IPS-18c (cell line): ENCODE results near the gene LAMP5.
A peak's percentile ranks its signal among the peaks of the same experiment; 100 is the strongest.

Experiments
- H3K4me3 ChIP-seq: 2 replicates; pipeline ENCODE4 v1.7.0; 2013; ENCODE audit warnings: low read depth, mild to moderate bottlenecking, low read length, moderate library complexity; ENCODE audit not compliant: insufficient read depth
- H3K9me3 ChIP-seq: one replicate; pipeline ENCODE4 v1.6.1; 2013; ENCODE audit warnings: mild to moderate bottlenecking, low read length, moderate library complexity; ENCODE audit not compliant: control insufficient read depth, insufficient read depth

The LAMP5 gene

DNA sequence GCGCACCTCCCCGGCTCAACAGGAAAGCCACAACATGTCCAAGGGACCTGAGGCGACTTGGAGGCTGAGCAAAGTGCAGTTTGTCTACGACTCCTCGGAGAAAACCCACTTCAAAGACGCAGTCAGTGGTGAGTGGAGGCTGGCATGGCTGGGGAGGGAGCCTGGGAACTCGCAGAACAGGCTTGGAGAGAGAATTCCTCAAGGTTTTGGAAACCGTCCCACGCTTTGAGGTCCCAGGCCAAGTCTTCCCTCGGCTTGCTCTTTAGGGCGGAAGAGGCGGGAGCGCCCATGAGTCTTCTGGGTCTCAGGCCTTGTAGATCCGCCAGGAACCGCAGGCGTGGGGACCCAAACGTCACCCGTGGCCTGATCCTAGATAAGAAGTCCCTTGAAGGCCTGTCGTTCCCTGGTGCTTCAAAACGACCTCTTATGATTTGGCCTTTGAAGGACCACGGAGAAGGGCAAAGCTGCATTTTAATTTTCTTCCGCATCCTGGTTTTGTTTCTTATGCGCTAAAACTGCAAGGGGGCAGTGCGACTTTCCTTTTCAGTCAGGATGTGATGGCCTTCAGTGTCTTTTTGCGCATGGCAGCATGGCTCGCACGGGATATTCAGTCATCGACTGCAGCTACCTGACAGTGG, 2.0 kb downstream of the LAMP5 start:
- no peaks in the 10 kb centered on the region for H3K9me3 ChIP-seq
- H3K4me3 ChIP-seq, result peak overlapping the region; percentile 37

DNA sequence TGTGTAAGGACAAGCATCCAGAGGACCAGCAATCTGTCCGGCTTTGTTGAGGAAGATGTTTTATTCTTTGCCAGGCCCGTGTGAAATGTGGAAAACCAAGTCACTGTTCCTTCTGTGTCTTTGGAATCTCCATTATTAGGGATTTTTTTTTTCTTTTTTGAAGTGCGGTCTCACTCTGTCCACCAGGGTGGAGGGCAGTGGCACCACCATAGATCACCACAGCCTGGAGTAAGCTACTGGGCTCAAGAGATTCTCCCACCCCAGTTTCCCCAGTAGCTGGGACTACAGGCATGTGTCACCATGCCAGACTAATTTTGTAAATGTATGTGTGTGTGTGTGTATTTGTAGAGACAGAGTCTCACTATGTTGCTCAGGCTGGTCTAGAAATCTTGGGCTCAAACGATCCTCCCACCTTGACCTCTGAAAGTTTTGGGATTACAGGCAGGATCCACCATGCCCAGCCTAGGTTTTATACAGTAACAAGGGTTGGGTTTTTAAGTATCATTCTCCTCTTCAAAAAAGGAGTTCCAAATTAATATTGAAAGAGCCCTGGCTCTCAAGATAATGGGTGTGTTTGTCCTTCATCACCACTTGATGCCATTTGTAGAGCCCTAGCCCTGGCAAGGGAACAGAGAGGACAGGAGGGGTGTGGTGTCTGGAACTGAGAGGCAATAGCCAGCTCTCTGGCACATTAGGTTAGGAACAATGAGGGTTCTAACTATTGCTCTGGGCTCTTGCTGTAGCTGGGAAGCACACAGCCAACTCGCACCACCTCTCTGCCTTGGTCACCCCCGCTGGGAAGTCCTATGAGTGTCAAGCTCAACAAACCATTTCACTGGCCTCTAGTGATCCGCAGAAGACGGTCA, 3.1 kb downstream of the LAMP5 start:
- no peaks in the 10 kb centered on the region for H3K9me3 ChIP-seq
- H3K4me3 ChIP-seq, result no peak overlapping the region

DNA sequence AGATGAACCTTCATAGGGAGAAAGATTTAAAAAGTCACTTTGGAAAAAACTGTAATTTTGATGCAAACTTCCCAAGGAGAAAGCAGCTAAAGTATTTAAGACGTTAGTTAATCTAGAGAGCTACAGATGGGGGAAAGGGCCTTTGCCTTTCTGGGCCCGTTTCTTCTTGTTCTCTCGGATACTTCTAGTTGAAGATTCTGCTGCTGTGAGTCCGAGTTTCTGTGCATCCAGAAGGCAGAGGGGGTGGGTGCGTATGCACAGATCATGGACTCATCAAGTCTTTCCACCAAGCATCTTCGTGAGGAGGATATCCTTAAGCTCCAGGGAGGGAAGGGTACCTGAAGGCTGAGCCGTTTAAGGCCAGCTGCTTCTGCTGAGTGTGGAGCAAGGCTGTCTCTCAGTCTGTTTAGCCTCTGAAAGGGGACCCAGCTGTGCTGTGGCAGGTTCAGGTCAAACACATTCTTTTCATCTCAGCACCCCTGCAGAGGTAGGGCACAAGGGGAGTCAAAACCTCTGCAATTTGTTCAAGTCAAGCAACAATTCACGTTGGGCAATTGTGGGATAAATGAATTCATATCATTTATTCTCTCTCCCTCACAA, 4.3 kb downstream of the LAMP5 start:
- no peak overlapping the region for H3K4me3 ChIP-seq
- H3K9me3 ChIP-seq, result no peaks in the 10 kb centered on the region

DNA sequence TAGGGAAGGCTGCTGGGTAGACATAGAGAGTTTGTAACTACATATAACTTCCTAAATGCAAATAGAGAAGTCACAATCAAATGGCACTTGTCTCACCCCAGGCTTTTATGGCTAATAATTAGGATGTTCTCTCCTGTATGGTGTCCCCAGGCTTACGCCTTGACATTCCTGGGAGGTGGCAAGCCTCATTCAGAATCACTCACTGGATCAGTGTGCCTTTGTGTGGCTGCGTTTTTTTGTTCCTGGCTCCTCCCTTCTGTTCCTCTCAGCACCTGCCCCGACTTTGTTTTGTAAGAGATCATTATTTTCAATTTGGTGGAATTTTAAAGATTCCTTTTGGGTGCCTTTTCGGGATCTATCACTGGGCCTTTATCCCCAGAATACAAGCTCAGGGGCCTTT, 5.7 kb downstream of the LAMP5 start:
- no peaks in the 10 kb centered on the region for H3K9me3 ChIP-seq
- no peak overlapping the region for H3K4me3 ChIP-seq

DNA sequence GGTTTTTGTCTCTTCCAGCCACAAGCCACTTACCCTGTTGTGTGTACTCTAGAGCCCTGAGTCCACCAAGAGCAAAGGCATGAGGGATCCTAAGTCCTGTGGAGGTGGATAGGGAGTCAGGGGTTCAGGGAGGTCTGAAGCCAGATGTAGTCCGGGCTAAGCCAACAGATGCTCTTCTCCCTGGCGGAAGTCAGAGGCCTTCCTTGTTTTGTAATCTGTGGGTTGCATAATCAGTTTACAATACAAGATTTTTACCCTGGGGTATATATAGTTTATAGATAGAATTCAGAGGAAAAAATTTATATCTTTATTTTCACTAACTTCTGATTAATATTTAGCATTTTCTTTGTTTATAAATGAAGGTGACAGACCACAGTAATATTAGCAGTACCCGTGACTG, 9.2 kb downstream of the LAMP5 start:
- no peak overlapping the region for H3K4me3 ChIP-seq
- H3K9me3 ChIP-seq, result no peaks in the 10 kb centered on the region

DNA sequence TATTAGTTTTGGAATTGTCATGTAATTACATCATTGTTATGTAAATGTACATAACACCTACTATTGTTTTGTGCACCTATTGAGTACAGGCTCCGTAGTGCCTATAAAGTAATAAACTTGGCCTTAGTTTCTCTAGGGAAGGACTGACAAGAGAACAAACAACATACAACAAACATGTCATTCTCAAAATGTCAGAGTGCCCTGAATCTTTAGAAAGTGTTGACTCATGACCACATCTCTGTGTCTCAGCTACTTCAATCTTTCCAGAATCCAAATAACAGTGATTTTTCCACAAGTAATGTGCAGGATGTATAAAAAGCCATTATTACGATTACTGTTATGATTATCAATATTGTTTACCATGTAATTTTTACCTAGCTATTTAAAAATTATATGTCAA, 17.2 kb downstream of the LAMP5 start:
- H3K4me3 ChIP-seq, result no peak overlapping the region

DNA sequence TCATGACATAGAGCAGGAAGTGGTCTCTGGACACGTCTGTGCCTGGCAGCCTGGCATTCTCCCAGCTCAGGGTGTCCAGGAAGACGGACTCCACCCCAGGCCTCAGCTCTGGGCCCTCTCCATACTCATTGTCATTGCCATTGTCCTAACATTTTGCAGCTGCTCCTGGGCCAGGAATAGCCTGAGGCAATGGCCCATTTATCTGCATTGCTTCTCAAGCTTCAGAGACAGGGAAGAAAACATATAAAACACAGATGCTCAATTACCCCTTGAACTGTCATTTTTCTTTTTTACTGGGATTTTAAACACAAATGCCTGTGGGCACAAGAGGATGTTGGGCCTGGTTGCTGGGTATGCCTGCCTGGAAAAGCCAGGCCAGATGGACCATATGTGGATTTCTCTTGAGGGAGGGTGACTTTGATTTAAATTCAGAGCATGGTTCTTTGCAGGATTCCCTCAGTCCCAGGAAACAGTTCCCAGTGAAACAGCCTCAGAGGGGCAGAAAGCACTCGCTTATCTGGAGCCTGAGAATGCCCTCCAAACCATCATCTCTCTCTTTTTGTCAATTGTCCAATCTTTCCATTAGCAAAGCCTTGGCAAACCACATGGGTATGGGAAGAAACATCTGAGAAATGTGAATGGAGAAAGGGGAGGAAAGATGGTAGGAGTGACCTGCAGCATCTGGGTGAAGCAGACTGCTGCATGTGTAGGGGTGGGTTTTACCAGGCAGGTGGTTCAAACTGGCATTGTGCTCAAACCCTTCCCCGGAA, 17.9 kb downstream of the LAMP5 start:
- no peak overlapping the region for H3K4me3 ChIP-seq
- no peaks in the 10 kb centered on the region for H3K9me3 ChIP-seq

More for the DNA sequence above, 17.2 kb downstream of the LAMP5 start:
- H3K9me3 ChIP-seq, result no peaks in the 10 kb centered on the region

DNA sequence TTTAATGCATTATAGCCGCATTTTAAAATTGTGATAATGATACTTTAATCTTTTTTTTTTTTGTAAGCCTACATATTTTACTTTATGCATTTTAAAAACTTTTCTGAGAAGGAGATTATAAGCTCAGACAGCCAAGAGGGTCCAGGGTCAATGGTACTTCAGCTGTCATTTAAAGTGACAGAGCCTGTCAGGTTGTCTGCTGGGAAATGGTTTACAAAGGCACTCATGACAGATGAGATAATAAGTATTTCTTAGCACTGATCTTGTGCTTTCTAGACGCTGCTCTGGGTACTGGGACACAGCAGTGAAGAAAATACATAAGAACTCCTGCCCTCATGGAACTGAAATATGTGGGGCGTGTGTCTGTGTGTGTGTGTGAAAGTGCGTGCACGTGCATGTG, 19.6 kb downstream of the LAMP5 start:
- Histone ChIP-seq H3K4me3 (no peak overlapping the region), H3K9me3 (no peaks in the 10 kb centered on the region)

DNA sequence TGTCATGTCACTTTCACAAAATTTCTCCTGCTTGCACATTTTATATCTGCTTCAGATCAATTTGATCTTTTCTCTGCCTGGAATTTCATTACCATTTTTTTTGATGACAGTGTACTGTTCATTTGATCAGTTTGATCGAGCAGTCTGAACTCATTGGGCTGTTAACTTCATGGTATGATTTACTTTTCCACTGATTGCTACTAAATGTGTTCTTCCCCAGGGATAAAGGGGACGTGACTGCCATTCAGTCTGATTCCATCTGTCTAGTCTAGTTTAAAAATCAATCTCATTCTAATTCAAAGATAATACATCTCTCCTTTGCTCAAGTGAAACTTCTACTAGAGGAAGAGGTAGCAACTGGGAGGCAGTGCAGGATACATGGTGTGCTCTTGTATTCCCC, 21.1 kb downstream of the LAMP5 start:
- H3K4me3 ChIP-seq, result no peak overlapping the region
- no peaks in the 10 kb centered on the region for H3K9me3 ChIP-seq

DNA sequence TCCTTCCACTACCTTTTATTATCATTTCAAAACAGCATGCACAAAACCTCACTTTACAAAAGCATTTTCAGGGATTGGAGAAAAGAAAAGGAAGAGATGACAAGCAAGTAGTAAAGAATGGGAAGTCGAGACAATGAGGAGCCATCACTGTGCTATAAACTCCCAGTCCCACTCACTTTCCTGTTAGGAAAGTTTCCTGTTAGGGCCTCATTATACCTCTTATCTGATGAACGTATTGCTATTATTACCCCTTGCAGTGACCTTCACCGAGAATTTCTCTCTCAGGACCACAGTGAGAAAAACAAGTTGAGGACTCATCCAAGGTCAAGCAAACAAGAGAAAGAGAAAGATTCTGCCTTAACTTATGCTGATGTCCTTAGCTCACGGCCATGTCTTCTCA, 28.8 kb downstream of the LAMP5 start:
- H3K9me3 ChIP-seq, result no peaks in the 10 kb centered on the region
- no peak overlapping the region for H3K4me3 ChIP-seq

DNA sequence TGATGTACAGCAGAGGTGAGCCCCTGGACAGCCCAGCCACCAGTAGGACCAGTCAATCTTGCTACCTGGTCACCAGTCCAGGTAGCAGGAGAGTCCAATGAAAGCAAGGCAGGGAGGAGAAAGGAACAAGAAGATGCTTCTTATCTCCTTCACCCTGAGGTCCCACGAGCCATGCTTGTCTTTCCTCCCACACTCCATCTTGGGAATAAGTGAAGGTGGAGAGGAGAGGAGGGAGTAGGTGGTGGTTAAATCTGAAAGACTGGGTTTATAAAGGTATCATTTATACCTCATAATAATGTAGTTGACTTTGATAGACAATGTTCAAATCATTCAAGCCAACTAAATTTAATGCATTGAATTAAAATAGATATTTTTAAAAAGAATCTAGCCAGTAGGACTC, 35.9 kb downstream of the LAMP5 start:
- Histone ChIP-seq H3K9me3 (no peaks in the 10 kb centered on the region), H3K4me3 (no peak overlapping the region)

DNA sequence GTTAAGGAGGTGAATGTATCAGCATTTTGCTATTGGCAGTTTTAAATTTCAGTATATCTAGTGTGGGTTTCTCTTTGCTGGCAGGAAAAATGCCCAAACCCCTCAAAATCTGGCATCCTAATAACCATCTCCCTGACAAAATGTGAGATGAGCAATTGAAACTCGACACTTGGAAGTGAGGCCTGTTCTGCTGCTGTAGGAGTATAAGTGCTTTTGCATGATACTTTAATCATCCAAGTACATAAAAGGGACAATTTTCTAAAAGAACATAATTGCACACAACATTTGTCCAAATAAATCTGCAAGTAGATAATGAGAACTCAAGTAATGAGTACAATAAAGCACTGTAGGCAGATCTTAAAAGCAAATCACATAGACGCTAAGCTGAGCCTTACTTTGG, 36.5 kb downstream of the LAMP5 start:
- H3K4me3 ChIP-seq, result no peak overlapping the region
- no peaks in the 10 kb centered on the region for H3K9me3 ChIP-seq

DNA sequence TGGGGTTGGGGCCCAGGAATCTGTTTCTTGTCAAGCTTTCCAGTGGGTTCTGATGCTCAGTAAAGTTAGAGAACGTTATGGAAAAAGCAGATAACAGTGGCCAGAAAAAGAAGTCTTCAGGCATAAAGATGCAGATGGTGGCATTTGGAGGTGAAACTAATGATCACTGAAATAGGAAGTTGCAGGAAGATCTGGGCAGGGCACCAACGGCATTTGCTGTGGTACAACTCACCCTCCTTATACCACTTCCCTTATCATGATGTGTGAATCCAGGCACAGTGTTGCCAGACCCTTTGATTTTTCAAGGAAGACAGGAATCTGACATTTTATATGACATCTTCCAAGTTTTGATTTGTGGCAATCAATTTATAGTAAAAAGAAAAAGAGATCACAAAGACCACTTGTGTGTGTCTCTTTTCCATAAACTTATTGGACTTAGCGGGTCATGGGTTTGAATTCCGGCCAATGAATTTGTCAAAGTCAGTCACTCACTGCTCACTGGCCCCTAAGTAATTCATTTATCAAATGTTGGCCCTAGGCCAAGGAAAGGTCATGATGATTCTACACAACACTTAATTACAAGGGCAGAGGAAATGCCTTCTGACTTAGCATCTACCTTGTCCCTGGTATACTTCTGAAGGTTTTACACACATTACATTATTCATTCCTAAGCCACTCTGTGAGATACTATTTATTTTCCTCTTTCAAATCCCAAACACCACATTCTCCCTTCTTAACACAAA, 37.6 kb downstream of the LAMP5 start:
- H3K9me3 ChIP-seq, result no peaks in the 10 kb centered on the region

DNA sequence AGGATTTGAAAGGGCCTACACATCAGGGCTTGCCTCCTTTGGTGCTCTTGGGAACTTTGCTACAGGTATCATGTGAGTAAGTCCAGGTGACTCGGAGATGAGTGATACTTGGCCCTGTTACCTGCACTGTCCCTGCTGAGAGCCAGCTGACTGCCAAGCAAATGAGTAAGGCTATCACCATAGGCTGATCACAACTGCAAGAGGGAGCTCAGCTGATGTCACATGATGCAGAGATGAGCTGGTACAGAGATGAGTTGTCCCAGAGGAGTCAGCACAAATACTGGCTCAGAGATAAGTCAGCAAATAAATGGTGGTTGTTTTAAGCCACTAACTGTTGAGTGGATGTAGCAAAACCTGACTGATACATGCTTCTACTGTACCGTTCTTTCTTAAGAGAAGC, 41.4 kb downstream of the LAMP5 start:
- Histone ChIP-seq H3K9me3 (no peaks in the 10 kb centered on the region), H3K4me3 (no peak overlapping the region)

More for the DNA sequence above, 37.6 kb downstream of the LAMP5 start:
- no peak overlapping the region for H3K4me3 ChIP-seq

DNA sequence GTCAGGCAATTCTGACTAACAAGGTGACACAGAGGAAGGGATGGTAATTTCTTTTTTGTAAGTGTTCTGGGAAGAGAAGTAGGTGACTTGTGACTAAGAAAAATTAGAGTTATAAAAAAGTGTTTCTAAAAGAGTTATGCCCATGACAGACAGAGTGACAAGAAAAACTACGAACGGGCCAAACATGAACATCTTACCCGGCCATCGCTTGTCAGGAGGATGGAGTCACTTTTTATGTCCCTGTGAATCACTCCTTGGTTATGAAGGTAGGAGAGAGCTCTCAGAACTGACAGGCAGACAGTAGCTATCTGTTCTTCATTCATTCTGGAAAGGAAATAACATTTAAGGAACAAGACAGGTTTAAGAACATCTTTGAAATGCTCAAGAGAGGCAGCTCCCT, 43.0 kb downstream of the LAMP5 start:
- Histone ChIP-seq H3K9me3 (no peaks in the 10 kb centered on the region), H3K4me3 (no peak overlapping the region)

DNA sequence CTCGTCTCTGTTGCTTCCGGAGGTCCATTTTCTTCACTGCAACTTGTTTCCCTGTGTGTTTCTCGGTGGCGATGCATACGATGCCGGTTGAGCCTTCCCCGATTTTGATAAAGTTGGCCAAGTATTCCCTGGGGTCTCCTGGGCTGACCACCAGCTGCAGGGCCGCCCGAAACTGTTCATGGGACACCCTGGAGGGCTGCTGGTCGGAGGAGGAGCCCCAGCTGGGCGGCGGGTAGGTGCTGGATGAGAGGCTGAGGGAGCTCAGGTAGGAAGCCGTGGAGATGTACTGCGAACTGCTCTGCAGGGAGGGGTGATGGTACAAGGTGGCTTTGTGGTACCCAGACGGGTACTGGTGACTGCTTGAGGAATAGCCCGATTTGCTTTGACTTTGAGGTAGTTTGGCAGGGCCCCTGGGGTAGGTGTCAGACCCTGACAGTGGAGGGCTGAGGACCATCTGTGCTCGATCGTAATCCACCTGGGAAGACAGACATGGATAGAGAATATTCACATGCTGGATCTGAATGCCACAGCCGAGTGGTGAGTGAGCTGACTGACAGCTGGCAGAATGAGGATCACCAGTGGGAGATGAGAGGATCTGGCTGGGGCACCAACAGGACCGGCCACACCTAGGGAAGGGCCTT, 51.6 kb downstream of the LAMP5 start:
- H3K9me3 ChIP-seq, result no peaks in the 10 kb centered on the region

DNA sequence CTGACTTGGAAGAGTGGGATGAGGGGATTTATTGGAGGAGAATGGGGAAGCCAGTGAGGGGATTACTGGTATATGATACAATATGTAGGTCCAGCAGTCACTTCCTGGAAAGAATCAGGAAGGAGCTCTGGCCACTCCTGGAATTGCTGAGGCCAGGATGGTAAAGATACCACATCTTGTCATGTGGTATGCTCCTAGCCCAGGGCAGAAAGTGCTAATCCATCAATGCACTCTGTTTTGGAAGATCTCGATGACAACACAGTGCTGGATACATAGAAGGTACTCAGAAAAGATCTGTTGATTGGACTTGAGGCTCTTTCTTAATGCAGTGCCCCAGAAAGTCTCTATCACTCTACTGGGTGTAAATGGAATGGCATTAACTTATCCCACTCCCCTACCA, 52.6 kb downstream of the LAMP5 start:
- no peak overlapping the region for H3K4me3 ChIP-seq
- no peaks in the 10 kb centered on the region for H3K9me3 ChIP-seq

More for the DNA sequence above, 51.6 kb downstream of the LAMP5 start:
- no peak overlapping the region for H3K4me3 ChIP-seq
